Measurements from ENCODE around the gene WRNIP1.

The WRNIP1 gene

DNA sequence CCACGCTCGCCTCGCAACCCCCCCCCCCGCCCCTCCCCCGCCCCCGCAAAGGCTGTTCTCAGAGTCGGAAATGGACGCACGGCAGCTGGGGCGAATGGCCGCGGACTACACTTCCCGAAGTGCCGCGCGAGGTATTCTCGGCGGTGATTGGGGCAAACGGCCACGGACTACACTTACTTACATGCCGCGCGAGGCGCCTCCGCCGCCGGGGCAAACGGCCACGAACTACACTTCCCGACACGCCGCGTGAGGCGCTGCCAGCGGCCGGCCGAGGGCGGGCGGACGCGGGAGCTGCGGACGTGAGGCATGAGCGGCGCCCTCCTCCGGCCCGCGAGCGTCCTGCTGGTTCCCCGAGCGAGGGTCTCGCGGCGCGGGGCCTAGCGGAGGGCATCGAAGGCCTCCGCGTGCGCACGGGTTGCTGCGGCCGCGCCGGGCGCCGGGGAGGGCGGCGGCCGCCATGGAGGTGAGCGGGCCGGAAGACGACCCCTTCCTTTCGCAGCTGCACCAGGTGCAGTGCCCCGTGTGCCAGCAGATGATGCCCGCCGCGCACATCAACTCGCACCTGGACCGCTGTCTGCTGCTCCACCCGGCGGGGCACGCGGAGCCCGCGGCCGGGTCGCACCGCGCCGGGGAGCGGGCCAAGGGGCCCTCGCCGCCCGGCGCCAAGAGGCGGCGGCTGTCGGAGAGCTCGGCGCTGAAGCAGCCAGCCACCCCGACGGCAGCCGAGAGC is at the start of gene WRNIP1:
WRNIP1 (plus strand) TSS at position 228 of the 730 bp plus-strand sequence; CDS start at position 458, 230 bp downstream.
- peak; percentile 100 for DNase-seq

DNA sequence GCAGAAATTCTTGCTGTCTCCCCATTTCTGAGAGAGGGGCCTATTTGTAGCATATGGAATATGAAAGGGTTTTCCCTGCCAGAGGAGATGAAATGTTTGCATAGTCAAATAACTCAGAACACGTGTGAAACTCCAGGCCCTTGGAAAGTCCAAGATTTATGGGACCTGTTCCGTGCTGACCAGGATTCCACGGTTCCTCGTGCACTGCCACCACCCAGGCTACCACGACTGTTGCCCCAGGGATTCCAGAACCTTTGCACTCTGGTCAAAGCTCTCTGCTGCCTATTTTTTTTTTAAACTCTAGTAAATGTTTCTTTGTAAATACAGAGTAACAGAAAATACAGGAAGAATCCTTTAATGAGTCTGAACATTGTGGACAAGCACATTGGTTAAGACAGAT is 49.5 kb upstream of the WRNIP1 start:
- no peak for DNase-seq

DNA sequence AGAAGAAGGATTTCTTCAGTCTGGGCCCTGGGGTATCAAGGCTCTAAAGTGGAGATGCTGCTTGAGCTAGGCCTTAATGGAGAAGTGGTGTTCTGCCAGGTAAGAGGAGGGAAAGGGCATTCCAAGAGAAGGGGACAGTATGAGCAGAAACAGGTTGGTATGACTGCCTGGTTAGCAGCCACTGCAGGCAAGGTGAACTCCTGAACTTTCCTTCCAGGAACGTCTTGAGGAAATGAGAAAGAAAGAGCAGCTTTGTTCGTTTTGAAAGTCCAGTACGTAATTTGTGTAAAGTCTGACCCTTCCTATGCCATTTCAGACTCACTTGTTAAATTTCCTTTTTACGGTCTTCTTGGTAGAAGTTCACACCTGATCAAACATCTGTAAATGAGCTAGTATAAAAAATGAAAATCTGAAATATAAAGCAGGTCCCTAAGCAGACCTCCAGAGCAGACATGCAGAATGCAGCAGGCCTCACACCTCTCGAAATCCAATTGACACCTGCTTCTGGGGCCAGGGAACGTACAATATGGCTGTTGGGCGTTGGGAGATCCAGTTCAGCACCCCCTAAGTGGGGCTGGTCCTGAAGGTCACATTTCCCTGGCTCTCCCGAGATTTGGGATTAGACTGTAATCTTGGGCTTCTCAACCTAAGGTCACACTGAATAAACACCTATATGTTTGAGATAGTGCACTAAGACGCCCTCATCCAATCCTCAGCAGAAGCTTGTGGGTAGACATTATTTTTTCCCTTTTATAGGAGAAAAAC is 48.1 kb upstream of the WRNIP1 start:
- DNase-seq, result no peak

DNA sequence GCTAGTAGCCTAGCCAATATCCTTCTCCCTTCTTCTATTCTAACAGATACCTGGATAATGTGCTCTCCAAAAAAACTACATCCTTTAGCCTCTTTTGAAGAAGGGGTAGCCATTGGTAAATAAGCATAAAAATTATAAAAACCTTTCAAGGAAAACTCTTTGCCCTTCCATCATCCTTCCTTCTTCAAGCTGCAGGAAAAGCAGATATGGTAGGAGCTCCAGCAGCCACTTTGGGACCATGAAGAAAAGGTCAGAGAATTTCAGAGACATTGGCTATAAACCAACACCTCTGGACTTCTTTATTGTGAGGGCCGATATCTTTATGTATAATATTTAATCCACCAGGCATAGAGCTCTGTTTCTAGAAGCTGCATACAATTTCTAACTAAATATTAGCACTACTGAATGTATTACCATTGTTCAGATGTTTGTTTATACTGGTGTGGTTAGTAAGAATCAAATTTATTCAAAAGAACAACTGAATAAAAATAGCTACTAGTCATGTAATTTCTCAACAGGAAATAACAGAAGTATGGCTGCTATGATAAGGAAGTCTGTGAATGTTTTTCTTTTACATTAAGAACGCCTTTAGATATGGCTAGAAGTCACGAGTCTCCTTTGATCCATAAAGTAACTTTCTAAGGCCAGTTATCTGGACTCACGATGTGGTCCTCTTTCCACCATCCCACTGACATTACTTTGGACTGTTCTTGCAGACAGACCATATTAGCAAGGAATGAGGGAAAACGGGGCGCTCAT is 46.7 kb upstream of the WRNIP1 start:
- no peak for DNase-seq

DNA sequence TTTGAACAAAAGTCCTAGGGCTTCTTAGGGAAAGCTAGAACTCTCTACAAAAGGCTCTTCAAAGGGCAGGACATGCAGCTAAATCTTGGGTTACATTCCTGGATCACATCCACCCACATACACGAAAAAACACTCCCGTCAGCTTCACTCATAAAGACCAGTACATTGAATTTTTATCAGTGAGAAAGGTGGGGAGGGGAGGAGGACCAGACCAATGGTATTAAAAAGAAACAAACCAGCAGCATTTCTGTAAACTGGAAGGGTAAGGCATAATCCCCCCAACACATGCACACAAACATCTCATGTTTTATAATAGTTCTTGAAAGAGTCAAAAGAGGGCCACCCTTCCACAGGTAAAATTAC is 46.1 kb upstream of the WRNIP1 start:
- no peak for DNase-seq

DNA sequence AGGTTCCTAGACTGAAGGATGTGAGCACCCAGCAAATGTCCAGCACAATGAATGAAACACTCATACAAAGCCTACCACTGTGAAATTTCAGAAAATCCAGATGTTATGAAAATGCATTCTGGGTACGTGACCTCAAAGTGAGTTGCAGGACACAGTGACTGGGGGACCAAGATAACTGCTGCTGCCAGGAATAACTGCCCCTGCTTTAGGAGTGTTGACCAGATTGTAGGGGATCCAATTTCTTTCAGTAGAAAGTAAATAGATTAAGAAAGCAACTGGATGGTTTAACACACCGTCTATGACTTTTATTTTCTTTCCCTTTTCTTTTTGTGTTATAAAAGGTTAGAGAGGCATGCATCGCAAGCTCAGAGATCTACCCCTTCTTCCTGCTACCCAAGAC is 44.0 kb upstream of the WRNIP1 start:
- DNase-seq, result no peak

DNA sequence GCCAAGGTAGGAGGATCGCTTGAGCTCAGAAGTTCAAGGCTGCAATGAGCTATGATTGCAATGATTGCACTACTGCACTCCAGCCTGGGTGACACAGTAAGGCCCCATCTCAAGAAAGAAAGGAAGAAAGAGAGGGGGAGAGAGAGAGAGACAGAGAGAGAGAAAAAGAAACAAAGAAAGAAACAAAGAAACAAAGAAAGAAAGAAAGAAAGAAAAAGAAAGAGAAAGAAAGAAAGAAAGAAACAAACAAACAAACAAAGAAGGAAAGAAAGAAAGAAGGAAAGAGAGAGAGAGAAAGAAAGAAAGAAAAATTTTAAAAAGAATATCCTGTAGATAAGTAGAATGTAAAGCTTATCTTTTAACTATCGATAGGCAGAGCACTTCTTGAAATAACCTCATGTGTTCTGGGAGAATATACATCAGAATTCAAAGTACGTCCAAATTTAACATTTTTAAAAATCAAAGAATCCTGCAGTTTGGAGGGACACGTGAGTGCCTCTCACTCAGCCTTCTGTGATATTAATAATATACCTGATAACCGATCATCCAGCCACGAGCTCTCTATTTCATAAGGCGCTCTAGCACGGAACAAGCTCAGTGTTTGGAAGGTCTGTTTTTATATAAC is 39.7 kb upstream of the WRNIP1 start:
- no peak for DNase-seq

DNA sequence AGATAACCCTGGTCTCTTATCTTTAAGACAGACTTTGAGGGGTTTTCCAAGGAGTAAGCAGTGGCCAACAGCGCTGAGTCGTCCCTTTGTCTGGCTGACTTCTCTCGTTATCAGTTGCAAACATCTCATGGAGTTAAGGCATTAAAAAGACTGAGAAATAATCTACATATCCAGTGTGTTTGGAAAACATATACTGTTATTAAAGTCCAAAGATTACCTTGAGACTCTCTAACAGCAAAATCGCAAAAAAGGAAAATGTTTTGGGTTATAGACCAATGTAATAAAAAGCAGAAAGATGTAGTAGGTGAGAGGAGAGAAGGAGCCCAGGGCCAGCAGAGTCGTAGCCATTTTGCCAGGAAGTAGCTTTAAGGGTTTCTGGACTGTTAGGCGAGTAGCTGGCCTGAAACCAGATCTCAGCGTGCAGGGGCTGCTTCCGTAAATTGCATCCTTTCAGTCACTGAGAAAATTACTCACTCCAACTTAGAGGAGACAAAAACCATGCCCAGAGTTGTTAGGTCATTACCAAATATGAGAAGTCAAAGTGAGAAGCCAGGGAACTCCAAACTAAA is 39.1 kb upstream of the WRNIP1 start:
- DNase-seq, result no peak

DNA sequence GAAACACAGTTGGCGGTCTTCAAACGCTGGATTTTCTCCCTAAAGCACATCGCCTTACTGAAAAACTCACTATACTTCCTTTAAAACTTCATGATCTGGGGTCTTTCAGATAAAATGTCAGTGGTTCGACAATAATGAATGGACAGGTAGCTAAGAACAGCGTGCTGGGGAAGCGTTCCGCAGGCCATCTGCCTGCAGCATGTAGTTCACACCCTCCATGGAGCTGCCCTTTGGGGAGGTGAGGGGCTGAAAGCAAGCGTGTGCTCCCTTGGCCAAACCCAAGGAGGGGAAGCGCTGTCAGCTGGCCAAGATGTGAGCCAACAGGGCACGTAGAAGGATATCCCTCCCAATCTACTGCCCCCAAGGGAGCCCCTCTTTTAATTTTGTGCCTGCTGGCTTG is 35.3 kb upstream of the WRNIP1 start:
- no peak for DNase-seq

DNA sequence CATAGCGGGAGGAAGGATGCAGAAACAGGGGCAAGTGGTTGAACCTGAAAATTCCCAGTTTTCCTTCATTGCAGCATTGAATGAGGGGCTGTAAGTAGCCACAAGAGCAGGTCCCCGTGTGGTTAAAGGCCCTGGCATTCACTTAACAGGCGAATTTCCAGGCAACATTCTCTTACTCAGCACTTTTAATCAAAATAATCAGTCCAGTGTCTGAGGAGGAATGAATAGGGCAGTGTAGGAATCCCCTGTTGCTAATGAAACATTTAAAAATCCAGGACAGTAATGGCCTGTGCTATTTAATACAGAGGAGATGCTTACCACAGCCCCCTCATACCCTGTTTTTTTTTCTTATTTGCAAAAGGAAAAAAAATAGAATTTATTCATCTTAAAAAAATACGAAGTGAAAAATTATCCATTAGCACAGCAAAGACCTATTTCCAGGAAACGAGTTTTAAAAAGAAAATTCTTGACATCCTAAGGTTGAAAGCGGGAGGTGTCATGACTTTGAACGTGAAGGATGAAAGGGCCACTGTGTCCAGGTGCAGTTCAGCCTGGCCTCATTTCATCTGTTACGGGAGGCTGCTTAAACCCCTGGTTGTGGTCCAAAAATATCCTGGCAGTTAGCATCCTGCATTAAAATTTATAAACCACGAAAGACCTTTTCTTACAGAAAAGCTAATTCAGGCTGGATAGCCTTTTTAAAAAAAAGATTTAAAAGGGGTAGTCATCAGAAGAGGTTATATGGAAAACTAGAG is 34.7 kb upstream of the WRNIP1 start:
- DNase-seq, result peak; percentile 46

DNA sequence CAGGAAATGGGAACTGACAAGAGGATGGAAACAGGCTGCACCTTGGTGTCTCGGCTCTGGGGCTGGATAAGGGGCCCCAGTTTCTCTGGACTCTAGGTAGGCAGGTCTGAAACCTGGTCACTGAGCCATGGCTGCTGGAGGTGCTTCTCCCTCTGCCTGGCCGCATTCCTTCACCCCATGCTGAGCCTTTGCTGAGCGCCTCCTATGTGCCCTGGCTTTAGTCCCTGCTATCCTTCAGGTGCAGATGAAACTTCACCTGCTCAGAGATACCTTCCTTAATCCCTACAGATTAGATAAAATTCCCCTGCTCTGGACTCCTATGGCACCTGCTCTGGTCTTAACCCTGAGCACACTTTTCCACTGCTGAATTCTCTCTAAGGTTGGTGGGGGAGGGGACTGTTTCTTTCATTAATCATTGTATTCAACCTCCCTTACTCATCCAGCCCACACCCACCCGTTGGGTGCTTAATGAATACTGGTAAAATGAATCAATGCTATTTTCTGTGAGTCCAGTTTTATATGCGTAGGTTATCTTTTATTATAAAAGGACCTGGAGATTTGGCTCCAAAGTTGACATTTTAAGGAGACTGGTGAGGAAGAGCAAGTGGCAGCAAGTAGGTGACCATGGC is 33.8 kb upstream of the WRNIP1 start:
- no peak for DNase-seq

DNA sequence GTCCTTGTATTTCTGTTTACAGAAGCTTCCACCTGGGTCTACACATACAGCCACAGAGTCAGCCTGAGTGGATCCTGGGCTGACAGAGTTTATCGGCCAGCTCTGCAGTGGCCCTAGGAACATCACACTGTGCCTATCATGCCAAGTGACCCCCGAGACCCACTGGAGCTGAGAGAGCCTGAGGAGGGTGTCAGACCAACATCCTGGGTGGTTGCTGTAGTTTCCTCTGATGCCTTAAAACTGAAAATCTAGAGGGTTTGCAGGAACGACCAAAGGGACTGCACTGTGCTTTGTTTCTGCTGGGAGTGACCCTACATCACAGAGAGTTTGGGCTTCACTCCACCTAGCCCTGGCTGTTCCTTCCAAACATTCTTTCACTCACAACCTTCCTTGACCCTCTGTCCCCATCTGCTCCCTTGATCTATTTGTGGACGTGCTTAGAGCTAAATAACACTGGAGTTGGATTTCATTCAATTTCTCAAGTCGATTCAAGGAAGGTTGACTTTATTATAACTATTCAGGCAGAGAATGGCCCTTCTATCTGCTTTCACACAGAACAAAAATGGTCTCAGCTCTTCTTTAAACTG is 32.6 kb upstream of the WRNIP1 start:
- DNase-seq, result no peak

DNA sequence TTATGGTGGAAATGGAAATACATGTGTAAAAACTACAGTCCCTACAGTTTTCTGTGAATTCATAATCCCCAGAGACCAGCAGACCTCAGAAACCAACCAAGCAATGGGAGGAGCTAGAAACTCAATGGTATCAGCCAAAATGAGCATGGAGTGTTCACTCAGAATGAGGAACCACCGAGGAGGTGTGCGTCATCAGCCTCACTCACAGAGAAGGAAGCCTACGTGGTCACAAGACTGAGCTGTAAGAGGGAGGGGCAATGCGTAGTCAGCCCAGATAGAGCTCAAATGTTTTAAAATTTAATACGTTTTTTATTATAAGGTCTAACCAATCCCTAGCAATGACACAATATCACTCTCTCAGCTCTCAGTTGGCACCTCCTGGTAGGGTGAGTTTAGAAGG is 31.9 kb upstream of the WRNIP1 start:
- DNase-seq, result peak; percentile 63

DNA sequence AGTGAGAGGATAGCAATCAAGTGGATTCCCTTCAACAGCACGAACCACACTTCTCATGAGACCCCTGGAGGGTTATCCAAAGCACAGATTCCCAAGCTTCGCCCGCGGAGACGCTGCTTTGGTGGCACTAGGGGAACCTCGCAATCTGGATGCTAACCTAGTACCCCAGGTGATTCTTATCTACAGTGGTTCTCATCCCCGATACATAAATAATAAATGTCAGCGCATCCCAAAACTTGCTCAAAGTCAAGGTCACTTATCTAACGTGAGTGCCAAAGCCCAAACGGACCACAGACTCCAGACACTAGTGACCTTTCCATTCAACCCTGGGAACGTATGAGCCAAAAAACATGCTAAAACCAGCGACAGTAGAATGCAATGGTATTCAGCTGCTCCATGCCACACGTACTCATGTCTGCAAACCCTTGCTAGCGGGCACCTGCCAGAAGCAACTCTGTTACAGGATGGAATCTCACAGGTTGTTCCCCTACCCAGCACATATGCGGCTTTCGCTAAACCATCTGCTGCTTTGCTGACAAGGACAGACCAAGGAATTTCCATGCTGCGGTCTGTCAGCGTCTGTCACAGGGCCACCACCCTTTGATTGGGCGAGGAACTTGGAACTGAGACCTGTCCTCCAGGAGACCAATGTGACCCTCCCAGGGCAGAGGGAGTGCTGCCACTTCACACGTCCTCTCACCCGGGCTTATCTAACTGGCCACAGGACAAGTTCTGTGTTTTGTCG is 31.3 kb upstream of the WRNIP1 start:
- no peak for DNase-seq

DNA sequence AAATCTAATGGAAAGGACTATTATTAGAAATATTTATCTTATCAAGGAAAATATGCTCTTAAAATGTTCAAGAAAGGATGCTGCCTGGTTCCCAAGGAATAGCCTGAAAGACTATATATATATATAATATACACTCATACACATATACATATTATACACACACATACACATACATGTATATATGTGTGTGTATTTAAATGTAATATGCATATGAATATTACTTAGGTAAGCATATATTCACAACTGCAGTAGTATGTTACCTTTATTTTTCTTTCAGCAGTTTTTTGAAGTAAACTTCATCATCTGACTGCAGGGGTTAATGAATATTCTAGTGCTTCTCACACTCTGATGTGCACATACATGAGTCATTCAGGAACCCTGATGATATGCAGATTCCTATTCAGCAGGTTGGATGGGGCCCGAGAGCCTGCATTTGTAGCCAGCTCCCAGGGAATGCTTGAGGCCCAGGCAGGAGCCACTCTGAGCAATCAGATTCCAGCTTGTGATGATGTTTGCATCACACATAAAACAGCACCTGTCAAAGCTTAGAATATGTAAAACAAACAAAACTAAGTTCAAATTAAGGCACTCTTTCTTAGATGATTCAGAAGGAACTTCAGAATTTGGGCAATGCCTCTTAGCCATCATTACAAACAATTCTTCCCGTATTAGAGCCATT is 30.6 kb upstream of the WRNIP1 start:
- no peak for DNase-seq

DNA sequence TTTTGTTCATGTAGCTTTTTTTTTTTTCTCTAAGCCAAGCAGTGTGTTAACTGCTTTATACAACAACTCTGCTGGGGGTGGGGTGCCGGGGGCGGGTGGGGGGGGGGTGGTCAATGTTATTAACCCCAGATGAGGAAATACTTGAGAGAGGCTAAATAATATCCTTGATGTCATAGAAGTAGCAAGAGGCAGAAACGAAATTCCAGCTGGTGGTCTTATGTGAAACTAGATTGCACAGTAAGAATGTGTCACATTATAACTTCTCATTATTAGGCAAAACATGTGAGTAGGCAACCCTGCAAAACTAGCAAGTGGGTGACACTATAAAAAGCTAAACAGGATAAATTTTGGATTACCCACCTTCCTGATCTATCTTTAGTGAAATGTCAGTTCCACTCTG is 27.3 kb upstream of the WRNIP1 start:
- DNase-seq, result no peak

DNA sequence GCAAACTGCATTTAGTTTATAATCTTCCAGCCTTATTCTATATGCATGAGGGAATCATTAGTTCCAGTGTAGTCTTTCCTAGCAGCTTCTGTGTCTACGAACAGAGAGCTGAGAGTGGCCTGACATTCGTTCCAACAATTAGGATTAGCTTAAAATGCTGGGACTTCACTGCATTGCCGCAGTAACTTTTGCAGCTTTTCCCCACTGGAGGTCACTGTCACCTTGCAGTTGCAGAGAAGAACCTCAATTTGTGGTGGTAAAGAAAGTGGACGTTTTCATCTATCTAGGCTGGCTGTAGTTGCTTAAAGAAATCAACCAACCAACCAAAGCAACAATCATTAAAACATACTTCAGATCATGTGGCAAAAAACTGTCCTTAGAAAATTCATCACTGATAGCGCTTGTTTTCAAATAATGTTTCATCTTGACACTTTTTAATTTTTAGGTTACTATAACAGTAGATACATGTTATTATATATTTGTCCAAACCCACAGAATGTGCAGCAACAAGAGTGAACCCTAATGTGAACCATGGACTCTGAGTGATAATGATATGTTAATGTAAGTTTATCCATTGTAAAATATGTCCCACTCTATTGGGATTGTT is 26.7 kb upstream of the WRNIP1 start:
- DNase-seq, result peak; percentile 74

DNA sequence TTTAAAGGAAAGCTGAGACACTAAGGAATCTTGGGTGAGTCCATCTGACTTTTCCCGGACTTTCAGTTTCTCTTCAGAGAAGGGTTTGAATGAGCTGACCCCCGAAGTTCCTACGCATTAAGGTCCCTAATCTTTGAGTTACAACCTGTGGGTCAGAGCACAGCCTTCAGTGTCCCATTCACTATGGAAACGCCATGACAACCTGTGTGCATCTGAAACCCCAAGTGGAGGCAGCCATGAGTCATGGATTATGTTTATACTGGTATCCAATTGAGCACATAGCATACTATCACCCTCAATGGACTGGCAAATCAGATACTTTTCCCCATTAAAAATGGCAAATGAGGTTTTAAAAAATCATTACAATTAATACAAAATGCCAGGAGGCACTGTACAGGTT is 25.9 kb upstream of the WRNIP1 start:
- no peak for DNase-seq

DNA sequence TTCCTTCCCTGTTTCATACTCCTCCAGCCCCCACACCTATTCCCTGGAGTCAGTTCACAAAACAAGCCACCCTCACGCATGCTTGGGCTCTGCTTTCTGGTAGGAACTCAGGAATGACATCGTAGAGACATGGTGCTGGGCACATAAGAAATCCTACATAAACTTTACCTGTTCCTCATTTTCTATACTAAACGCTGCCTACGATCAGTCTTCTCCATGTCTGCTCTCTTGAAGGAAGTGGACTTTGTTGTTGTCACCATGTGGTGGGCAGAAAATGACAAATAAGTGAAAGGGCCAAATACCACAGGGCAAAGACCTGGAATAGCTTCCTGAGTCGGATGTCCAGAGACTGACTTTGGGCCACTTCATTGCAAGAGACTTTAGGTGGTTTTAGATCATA is 24.6 kb upstream of the WRNIP1 start:
- DNase-seq, result no peak

DNA sequence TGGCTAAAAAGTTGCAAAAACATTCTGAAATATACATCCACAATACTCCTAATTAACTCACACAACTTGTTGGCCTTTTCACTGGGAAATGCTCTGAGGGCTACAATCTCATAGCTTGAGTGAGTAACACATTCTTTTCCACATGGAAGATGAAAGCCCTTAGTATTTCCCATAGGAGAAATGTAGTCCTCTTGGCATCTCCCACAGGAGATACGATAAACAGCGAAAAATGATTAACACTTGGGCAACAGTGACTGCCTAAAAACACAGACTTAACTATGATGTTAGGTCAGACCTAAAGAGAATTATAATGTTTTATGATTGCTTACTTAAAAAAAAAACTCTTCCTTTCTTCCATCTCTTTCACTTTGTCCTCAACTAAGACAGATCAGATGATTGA is 23.4 kb upstream of the WRNIP1 start:
- no peak for DNase-seq
